HG02884 (cell line): Measurements from ENCODE around the gene SLC24A3.

Source experiments
- ATAC-seq: cut with Tn5 transposase; IDR thresholded peaks from one replicate; pipeline ENCODE4 v1.9.1; 2021; ENCODE audit warnings: mild to moderate bottlenecking, moderate library complexity; ENCODE audit not compliant: unreplicated experiment

Gene SLC24A3

GRCh38 chr20:19336631-19337030, 124.2 kb downstream of the SLC24A3 start:
- ATAC-seq = no peak

GRCh38 chr20:19338380-19338779, 125.9 kb downstream of the SLC24A3 start:
- ATAC-seq = no peak

DNA sequence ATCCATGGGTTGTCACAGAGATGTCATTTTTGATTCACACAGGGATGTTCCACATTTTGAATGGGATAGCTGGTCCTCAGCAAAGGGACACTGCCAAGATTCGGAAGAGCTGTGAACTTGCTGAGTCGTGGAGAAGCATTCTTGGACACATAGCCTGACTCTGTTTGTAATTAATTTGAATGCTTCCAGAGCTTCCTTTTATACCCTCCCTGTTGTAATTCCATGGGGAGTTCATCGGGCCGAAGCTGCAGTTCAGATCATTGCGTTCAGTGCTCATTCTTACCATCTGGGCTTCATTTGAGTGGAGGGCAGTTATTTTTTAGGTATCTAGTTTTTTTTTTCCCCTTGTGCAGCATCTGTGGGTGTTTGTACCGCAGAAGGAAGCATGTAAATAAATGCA, 126.5 kb downstream of the SLC24A3 start:
- ATAC-seq = no peak

DNA sequence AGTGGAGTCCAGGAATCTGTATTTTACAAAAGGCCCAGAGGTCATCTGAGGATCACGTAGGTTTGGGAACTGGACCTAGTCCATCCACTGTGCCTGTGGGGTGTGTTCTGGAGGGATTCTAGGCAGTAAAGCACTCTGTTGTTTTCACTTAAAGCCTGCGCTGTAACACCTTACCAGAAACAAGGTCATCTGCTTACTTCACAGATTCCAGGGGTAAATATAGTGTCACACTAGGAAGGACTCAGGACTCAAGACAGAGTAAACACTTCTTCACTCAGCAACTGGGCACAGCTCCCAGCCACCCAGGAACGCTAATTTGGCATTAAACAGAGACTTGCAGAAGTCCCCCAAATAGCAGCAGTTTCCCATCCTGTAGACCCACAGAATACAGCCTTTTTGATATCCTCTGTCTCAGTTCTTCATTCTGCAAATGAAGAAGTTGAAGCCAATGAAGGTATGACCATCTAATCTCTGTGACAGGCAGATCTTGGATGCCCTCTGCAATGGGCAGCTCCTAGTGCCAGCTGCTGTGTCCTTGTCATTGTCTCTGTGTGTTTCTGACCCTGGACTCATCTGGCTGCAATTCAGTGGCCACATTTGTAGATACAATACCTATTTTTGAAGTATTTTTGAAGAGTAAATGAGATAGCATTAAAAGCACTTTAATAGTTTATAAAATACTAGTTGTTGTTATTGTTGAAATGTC, 129.1 kb downstream of the SLC24A3 start:
- no peak for ATAC-seq

GRCh38 chr20:19344341-19344740, 131.9 kb downstream of the SLC24A3 start:
- no peak for ATAC-seq

DNA sequence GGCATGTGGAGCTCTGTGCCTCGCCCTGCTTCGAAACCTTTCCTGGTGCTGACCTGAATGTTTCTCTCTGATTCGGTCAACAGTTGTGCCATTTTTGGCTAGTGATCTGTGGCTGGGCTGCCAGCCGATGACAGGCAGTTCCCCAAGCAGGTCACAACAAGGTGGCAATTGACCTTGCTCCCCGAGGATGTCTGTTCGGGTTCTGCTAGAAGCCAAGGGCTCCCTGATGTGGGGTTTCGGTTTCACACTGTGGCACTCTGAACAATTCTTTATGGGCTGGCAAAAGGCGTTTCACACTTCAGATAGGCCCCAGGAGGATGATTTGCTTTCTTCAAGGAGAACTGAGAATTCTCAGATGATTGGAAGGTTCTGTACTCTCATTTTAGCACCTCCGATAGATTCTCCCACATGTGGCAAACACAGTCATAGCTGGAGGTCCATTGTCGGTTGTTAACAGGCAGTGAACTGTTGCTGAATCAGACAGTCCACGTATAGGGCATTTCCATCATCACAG, 135.6 kb downstream of the SLC24A3 start:
- peak; percentile 75 for ATAC-seq

DNA sequence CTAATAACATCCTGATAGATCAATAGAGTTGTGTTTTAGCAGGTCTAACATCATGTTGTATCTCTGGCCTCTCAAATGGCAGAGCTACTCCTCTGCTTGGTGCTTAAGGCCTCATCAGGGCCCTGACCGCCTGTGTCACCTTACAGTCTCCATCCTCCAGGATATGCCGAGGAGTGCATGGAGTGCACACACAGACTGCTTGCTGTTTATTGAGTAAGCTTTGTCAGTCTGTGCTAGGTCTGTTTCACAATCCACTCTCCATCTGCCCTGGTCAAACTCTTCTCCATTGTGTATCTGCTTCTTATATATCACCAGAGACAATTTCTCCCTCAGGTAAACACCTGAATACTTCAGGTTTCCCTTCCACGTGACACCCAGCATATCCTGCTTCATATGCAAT, 136.1 kb downstream of the SLC24A3 start:
- ATAC-seq = no peak

DNA sequence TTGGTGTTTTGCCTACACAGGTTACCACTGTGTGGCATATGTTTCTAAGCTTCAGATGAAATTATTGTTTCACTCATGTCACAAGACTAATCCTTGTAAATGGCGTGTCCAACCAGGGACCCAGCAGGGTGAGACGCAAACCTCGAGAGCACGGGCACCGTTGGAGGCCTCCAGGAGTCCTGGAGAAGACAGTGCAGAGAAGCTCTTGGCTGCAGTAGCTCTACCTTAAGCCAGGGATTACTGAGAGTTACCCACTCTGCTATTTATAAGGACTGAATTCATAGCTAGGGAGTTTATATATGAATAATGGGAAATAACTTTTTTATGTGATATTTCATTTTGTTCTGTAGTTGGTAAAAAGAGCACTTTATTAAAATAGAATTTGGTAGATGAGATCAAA, 137.4 kb downstream of the SLC24A3 start:
- no peak for ATAC-seq

DNA sequence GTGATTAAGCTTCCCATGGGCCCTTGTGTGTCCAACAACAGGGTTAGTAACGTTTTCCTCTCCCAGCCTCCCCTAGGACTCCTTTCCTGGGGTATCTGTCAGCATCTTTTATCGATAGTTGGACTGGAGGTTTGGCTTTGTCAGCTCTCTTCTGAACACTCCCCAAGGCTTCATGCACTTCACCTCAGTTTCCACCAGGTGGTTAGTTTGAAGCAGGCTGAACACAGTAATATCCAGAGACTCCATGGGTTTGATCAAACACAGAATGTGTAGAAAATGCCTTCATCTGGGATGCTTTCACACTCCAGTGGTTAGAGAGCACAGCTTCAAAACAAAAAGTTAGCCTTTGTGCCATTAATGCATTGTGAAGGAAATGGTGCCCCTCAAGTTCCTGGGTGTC, 139.1 kb downstream of the SLC24A3 start:
- no peak for ATAC-seq

- ATAC-seq = no peak
Measured at GRCh38 chr20:19354950-19355349, 142.5 kb downstream of the SLC24A3 start.

- no peak for ATAC-seq
Measured at GRCh38 chr20:19361790-19362189, 149.3 kb downstream of the SLC24A3 start.

DNA sequence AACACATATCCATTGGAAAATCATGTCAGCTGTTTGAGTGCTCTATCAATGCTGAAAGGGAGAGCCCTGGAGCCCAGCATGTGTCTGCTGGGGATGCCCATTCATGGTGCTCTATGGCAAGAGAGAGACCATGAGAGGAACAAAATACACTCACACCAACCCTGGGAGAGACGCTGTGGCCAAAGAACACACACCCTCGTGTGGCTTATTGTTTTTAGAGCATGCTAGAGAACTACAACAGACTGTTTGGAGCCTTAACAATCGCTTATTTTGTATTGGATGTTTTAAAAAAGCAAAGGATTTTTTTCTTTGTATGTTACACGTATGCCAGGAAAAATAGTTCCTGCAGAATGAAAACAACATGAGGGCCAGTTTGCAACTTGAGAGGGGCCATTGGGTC, 151.0 kb downstream of the SLC24A3 start:
- no peak for ATAC-seq

GRCh38 chr20:19367591-19367990, 155.1 kb downstream of the SLC24A3 start:
- ATAC-seq = no peak

DNA sequence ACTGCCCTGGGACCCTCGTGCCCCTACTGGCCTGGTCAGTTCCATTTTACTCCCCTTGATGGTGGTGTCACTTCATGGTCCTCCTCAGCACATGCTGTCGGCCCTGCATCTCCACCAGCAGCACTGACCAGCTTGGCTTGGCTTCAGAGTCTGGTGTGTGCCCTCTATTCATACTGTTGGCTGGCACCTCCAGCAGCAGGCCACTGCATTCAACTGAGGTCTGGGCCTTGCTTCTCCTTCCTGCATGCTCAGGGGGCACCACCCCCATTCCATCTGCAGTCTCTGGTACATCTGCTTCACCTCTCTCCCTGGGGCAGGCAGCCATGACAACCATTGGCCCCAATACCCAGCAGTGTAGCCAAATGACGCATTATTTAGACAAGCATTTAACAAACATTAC, 155.9 kb downstream of the SLC24A3 start:
- no peak for ATAC-seq

DNA sequence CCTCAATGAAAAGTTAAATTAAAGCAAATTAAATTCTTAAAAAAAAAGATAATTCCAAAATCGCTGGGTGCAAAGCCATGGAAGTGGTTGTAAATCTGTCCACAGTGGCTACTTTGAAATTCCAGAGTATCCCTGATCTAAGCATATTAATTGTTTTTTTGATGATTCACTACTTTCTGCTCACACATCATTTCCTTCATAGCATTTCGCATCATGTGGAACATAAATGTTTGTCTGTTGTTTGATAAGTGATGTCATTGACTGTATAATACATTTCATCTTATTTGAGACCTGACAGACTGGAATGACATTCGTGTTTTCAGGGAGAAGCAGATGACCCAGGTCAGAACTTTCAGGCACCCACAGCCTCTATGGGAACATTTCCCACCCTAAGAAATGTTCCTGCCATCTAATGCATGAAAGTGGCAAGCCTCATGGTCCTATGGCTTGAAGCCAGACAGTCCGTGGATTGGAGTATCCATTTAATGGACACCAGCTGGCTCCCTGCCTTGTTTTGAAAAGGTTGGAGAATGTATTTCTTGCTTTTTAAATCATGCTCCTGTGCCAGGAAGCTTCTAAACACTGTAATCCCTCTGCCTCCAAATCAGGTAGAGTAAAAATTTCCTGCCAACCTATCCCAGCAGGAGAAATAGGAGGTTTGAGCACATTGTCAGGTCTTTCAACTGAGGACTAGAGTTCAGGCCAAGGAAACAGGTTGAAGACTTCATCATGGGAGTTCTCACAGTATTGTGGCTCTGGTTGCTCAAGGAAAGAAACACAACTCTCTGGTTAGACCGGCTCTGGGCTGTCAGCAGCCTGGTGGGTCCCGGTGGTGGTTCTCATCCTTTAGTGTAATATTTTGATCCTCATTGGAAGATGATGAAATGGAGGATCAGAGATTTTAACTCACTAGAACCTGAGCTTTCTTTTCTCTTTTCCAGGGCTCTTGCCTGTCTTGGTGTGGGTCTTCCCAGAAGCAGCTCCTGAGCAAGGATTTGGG, 157.9 kb downstream of the SLC24A3 start:
- ATAC-seq = no peak

- no peak for ATAC-seq
Measured at GRCh38 chr20:19371112-19371511, 158.7 kb downstream of the SLC24A3 start.

- no peak for ATAC-seq
Measured at GRCh38 chr20:19374216-19374615, 161.8 kb downstream of the SLC24A3 start.

DNA sequence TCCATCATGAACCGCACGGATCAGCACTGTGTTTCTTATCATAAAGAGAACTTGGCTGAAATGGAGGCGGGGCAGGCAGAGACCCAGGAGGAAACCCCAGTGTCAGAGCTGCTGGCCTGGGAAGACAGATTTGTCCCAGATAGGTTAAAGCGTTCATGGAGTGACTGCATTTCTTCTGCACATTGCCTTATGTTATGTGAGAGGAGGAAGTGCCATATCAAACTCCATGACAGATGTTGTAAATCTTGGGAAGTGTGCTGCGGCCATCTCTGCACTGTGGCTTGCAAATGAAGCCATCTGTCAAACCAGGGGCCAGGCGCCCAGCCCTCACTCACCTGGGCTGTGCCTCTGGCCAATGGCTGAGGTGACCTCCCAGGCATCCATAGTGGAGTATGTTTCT, 163.0 kb downstream of the SLC24A3 start:
- ATAC-seq = no peak

GRCh38 chr20:19375801-19376200, 163.4 kb downstream of the SLC24A3 start:
- no peak for ATAC-seq

GRCh38 chr20:19376451-19377229, 164.2 kb downstream of the SLC24A3 start:
- no peak for ATAC-seq

GRCh38 chr20:19378058-19378457, 165.6 kb downstream of the SLC24A3 start:
- no peak for ATAC-seq
